Renal cortex interstitium (tissue), 11 donors: ENCODE measurements around the gene MAST4. TPM values are rescaled to one million over a fixed set of nuclear protein-coding genes. Genes with fewer than 3 reads are reported as not detected.
"Not testable (repeated sequence)": the region's sequence is repeated elsewhere in the genome, so short reads cannot be mapped to it uniquely, and the experiment has no call there.

Source experiments
- DNase-seq, 11 donors: peaks; one replicate each; pipeline ENCODE4 v3.0.0-alpha.2; 2013; ENCODE audit warnings: low read depth in 9 of 11, low spot score in 4 of 11; ENCODE audit errors: extremely low read depth in 1 of 11
- polyA plus RNA-seq, 3 donors: library from polyadenylated mRNA; unstranded; fragments of 120-200 nt; gene quantifications; one replicate each; pipeline ENCODE4 v1.2.1, GENCODE V29; 2013; ENCODE audit not compliant: insufficient read length in 3 of 3

Gene MAST4
- polyA plus RNA-seq, 3 donors, result 15.2 to 19.4 (median 16.8) TPM

DNA sequence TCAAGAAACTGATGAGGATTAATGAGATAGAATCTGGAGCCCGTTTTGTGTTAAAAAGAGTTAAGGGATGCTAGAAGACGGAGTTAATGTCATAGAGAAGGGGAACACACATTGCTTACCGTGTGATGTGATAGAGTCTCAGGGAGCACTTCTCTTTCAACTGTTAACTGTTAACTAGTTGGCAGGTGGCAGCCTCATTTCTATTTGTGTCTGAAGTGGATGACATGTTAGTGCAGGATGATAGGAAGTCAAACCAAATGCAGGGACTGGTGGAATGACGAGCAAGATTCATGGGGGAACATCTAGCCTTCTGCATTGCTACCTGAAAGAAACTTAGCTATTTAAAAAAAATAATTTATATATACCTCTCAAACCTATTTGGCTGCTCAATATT is 222.7 kb downstream of the MAST4 start:
- DNase-seq, result no peak

DNA sequence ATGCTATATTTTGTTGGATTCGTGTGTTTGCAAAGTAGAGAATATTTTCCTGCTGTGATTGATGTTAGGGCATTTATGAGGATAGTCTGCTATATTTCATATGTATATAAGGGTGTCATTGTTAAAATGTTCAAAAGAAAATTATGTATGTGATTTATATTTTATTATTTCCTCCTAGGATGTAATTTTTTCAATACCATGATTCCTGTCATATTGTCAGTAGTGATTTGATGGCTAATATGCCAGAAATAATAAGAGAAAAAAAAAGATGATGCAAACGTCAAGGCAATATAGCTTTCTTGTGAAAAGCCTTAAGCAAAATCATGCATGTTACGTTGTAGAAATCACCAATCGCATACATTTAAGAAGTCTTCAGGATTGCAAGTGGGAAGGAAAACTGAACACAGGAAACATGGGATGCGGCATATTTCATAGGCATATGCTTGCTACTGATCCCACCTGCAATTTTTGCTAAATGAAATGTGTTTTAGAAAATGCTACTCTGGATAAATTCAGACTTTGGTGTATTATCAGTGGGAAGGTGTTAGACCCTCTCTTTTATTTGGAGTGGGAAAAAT is 224.5 kb downstream of the MAST4 start:
- DNase-seq, result no peak

DNA sequence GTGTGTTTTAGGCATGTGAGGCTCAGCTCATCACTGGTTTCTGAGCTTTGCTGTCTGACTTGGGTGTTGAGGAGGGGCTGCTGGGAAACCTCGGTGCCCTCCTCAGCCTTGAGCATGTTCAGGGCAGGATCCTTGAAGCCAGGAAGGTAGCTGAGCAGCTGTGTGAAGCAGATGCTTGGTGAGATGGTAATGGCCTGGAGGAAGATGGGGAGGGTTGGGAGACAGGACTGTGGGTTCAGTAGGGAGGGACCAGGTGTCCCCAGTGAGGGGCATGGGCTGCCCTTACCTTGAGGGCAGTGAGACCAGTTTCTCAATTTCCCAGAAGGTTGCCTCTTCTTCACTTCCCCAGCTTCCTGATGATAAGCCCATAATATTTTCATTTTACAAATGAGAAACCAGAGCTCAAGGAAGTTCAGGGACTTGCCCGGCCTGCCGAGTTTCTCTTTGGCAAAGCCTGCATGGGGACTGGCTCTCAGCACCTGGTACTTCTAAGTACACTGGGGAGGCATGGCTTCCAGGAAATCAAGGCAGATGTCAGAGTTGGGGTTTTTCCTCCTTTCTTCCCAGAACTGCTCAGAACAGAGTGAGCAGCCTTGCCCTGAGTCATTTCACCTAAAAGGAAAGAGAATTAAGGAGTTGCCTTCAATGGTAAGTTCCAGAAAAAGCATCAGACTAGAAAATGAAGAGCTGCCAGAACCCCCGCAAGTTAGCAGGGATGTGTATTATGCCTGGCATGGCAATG is 225.7 kb downstream of the MAST4 start:
- no peak for DNase-seq

DNA sequence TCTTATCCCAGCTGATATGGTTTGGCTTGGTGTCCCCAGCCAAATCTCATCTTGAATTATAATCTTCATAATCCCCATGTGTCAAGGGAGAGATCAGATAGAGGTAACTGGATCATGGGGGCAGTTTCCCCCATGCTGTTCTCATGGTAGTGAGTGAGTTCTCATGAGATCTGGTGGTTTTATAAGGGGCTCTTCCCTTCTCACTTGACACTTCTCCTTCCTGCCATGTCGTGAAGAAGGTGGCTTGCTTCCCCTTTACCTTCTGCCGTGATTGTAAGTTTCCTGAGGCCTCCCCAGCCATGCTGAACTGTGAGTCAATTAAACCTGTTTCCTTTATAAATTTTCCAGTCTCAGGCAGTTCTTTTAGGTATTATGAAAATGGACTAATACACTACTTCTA is 226.7 kb downstream of the MAST4 start:
- not testable (repeated sequence) for DNase-seq

DNA sequence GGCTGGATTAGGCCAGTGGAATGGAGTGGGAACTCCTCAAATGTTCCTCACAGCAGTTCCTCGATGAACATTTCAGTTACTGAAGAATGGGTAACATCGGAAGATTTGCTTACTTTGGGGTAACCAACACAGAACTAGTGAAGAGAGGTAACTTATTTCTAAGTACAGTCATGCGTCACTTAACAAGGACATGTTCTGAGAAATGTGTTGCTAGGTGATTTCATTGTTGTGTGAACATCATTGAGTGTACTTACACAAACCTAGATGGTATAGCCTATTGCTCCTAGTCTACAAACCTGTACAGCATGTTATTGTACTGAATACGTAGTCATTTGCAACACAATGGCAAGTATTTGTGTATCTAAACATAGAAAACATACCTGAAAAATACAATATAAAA is 228.3 kb downstream of the MAST4 start:
- DNase-seq, result no peak

DNA sequence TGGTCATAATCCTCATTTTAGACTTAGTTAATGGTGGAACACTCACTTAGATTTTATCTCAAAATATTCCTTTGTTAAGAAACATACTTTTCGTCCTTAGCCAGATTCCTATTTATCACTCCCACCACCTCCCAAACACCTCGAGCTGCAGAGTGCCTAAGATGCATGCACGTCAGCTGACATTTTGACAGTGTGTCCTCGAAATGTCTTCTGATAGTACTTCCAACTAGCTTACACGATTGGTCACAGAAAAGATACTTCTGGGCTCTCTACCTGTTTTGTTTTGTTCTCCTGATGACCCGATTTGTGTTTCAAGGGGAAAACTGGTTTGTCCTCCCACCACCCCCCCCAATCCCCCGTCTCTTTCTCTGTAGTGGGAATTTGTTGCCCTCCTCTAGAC is 230.1 kb downstream of the MAST4 start:
- DNase-seq, result no peak

DNA sequence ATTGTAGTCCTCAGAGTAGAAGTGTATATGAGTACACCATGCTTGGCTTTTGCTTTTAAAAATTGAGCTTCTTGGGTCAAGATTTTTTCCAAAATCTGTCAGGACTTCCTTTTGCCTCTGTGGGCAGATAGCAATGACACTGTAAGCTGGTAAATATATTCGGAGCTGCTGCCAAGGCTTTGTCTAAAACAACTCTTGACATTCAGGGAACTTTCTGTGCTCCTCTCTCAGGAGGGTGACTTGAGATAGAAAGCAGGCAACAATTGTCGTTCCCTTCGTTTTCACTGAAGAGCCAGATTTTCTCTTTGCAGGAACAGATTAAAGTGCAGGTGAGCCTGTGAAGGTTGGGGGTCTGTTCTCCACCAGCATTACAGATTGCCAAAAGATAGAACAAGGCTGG is 230.5 kb downstream of the MAST4 start:
- no peak for DNase-seq

DNA sequence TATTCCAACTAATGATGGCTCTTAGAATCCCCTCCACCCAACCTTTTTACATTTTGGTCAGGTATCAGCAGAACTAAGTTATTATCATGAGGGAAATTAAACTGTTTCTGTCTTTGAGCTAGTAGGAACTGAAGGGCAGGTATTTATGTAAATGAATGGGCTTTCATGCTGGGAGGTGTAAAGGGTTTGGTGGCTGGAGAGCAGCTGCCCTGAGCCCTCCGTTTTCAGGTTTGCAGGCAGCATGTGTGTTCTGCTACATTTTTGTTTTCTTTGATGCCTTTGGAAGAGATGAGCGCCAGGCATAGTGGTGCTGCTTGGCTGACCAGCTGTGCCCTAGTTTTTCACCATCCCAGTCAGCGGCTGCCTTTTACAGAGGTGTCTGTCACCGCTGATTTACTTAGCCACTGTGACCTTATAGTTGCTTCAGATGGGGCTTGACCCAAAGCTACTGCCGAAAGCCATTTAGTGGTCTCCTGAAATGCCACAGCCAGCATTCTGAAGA is 231.9 kb downstream of the MAST4 start:
- DNase-seq, result peak in 3 of 11 donors; percentile 41 to 47 (median 42)

DNA sequence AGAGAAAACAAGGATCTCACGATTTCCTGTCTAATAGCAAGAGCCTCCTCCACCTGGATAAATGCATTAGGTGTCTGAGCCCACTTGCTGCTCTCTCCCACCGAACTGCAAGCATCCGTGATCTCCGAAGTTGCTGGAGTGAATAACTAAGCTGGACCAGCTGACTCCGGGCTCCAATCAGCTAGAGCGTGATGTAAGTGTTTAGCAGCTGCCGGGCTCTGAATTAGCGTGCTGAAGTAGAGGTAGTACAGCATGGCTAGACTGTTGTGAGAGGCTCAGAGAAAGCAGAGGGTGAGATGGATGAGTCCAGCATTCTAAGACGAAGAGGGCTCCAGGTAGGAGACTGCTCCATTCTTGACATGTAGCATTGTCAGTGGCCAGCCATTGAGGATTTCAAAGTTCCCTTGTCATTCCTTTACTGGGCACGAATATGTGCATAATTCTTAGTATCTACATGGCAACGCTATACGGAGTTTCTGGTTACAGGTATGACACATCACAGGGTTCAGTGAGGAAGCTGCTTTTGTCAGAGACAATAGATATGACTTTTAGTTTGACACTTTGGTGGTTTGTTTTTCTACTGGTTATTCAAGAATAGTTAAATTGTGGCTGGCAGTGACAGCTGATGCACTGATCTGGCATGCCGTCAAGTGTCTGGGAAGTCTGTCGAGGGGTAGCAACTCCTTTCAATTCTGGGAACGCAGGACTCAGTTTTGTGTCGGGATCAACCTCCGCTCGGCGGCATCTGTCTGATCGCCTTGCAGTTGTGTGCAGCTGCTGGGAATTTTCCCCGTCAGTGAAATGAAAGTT is 232.6 kb downstream of the MAST4 start:
- peak; percentile 56 to 88 (median 65) for DNase-seq

DNA sequence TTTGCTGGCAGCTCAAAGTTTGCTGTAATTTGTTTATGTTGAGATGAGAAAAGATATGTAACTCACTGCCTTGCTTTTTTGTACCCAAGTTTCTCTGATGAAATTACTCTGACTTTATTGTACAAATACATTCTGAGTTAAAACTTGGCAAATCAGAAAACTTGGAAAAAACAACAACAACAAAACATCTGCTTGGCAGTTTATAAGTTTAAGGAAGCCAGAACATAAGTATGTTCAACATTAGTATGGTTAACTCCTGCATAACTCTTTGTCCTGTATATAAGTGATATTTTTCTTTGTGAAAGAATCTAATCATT is 233.1 kb downstream of the MAST4 start:
- peak in 2 of 11 donors; percentile 48 to 58 for DNase-seq

DNA sequence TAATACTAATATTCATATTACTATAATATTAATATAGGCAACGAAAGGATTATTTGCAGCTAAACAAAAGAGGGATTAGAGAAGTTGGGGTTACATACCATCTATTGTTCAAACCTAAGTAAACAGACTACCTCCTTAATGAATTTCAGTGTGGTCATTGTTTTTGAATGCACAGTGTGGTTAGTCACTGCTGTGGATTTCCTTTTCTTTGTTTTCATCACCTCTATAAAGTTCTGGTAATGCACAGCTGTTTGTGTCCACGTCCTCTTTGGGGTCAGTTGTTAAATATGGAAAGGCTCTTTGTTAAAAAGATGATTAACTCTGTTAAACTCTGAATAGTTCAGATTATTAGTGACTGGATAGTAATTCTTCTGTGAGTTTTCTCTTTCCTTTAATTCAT is 233.6 kb downstream of the MAST4 start:
- peak in 1 of 11 donors; percentile 18 for DNase-seq

DNA sequence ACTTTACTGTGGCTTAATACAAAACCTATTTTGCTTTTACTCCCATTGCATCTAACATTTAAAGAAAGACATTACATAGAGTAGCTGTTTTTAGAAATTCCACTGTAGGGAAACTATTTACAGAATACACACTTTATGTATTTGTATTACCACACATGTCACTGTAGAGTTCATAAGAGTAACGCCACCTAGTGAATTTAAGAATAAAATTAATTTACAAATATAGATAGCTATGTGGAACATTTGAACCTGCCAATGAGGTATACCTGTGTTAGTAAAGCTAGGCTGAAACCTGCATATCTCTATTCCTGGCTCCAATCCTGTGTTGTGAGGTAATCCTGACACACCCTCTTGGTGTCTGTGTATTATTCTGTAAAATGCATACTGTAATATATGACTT is 234.4 kb downstream of the MAST4 start:
- DNase-seq, result no peak

DNA sequence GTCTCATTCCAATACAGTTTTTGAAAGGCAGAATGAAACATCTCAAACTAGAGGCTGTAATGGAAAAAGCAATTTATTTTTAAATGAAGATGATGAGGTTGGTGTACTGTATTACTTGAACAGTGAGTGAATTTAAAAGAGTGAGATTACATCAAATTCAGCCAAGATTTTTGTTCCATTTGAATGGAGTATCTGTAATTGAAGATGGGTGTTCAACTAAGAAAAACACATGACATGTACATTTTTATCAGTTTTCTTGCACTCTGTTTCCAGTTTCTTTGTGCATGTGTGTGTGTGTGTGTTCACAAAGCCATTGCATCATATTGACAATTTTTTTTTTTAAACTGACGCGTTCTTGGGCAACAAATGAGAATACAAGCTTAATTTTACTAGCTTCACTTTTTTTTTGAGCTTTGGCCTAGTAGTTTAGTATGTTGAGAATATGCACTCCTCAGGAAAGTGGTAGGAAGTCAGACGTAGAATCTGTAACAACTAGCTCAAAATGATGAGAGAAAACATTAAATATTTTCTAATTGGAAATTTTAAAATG is 243.5 kb downstream of the MAST4 start:
- DNase-seq, result no peak

DNA sequence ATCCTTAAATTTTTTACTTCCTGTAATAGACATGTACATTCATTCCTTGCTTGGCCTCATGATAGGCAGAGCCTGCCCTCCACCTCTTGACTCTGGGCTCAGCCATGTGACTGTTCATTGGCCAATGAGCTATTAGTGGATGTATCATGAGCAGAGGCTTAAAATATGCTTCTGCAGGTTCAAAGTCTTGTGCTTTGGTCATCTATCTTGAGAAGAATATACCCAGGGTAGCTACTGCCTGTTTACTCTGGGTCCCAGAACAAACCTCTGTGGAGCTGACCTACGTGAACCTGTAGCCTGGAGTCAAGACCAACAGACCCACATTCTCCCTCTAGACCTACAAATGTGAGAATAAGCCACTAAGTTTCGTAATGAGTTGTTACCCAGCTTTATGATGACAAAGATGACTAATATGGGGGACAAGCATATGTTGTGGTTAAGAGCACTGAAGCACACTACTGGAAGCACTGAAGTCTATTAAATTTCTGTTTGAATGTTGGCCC is 244.4 kb downstream of the MAST4 start:
- no peak for DNase-seq

DNA sequence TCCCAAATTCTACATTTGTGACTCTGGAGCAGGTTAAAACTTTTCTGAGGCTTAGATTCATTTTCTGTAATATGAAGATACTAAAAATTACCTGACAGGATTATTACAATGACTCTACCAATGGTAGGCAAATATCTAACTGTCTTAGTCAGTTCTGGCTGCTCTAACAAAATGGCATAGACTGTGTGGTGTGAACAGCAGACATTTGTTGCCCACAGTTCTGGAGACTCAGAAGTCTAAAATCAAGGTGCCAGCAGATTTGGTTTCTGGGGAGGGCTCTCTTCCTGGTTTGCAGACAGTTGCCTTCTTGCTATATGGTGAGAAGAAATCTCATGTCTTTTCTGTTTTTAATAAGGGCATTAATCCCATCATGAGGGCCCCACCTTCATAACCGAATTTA is 245.1 kb downstream of the MAST4 start:
- DNase-seq, result no peak

DNA sequence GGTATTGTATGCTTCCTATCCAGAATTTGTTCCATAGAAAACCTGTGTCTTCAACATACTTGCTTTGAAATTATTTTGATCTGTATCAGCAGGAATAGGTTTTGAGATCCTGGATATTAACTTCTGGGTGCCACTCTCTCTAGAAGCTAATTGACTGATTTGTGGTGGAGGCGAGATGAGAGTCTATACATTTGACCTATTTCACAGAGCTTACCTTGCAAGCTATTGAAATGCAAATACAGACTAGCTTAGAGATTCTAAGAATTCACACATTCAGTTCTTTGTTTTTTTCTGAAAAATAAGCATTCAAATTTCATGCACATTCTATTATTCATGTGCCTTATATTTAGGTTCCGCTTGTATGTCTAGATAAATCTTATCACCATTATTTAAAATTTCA is 246.3 kb downstream of the MAST4 start:
- DNase-seq, result no peak

DNA sequence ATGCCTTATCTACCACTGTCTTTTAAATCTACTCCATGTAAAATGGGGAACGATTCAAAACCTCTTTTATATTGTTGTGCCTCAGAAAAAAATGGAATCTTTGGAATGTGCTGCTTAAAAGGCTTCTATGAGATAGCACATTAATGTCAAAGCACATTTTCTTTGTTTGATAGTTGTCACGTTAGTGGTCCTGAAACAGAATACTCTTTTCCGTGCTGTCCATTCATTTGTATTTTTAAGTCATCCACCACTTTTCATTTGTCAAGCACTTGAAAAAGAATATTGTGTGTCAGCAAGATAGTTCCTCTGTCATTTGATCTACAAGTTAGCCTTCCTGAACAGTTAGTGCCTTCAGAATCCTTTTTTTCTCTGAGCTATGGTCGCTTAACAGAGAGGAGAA is 246.9 kb downstream of the MAST4 start:
- DNase-seq, result no peak

DNA sequence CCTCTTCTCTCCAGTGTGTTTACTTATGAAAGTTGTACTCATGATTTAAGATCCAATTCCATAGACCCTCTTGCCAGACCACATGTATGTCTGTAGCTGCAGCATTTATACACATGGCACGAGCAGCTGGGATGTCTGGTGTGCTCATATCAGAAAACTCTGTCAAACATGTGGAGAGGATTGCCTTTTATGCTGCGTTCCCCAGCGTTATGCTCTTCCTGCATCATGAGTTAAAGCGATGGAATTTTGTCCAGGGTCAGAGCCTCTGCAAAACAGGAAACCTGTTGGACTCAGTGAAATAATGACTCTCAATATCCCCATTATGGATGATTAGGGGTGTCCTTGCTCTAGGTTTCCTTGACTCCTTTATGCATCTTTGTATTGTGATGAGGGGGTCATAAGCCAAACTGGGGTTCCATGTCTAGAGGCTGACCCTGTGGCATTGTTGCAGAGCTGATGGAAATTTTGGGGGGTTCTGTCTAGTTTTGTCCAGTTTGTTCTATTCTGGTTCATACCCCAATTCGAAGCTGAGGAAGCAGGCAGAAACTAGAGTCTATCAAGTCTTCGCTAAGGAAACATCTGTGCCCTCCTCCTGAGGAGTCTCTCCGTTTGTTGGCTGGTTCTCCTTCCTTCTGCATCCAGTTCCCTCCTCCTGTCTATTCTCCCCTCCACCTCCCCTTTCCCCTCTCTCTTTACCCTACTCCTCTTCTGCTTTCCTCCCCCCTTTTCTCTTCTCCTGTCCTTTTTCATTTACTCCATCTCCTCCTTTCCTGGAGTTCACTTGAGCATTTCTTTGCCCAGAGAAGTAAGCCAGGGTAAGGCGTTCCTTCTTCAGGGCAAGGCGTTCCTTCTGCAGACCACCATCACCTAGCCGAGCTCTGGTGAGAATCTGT is 252.8 kb downstream of the MAST4 start:
- no peak for DNase-seq

DNA sequence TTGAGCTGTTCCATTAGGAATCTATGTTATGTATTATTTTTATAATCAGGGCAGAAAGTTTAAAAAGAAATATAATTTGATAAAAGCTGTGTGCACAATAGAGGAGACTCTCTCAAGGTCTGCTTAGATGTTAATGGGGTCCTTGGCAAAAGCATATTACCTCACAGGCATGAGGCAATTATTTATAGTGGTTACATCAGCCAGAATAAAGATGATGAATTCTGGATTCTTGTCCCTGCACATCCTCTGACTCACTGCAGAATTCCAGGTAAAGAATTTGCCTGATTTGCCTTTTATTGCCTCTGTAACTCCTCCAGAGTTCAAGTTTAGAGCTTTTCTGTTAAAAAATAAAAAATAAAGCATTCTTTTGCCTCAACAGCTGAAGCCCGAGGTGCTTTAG is 253.6 kb downstream of the MAST4 start:
- no peak for DNase-seq
